HG03342 (cell line): Measurements from ENCODE around the gene STK11.
"Not testable (repeated sequence)": the region's sequence is repeated elsewhere in the genome, so short reads cannot be mapped to it uniquely, and the experiment has no call there.

ENCODE experiments used
- ATAC-seq: cut with Tn5 transposase; IDR thresholded peaks from one replicate; pipeline ENCODE4 v1.9.1; 2021; ENCODE audit warnings: mild to moderate bottlenecking, moderate library complexity; ENCODE audit not compliant: unreplicated experiment

The STK11 gene

DNA sequence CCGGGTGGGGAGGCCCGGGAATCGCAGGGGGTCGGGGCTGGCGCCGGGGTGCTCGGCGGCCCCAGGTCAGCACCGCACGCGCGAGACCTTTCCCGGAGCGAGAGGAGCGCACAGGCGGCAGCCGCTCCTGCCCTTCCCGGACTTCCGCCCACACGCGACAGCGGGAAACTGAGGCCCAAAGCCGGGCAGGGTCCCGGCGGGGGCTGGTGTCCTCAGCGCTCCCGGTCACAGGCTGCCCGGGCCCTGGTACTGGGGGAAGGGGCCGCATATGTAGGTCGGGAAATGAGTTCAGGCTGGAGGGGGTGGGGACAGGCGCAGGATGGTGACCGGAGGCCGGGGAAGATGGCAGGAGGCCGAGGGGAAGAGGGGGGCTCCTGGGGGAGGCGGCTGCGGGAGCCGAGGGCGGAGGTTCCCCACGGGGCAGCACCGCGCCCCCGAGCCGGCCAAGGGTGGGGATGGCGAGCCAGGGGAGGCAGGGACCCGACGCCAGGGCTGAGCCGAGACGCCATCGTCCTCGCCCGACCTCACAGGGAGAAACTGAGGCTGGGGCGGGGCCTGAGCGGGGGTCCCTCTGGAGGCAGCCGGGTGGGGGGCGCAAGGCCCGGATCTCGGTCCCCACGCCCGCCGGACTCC, 31.6 kb downstream of the STK11 start:
- no peak for ATAC-seq

DNA sequence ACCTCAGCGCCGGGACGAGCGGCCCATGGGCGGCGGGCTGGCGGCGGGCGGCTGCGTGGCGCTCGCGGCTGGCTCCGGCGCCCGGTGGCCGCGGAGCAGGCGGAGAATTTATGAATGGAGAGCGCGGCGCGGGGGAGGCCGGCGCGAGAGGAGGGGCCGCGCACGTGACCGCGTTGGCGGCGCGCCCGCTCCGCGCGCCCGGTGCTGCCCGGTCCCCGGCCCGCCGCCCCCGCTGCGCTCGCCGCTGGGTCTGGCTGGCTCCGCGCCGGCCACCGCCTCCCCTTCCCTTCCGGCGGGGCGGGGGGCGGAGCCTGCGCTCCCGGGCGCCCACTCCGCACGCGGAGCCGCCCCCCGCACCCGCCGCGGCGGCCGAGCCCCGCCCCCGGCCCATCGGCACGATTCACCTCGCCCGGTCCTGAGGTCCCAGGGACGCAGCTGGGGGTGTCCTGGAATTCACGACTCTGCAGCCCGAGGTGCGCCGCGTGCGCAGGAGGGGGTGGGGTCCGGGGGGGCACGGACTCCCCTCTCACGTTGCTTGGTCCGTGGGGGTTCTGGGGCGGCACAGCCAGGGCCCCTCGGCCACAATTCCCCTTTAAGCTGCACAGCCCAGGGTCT, 32.3 kb downstream of the STK11 start, which contains the start of gene CBARP:
Gene CBARP (minus strand): TSS at position 252 of the 615 bp plus-strand sequence. CDS start 1,905 bp downstream, outside the sequence.
- no peak for ATAC-seq

DNA sequence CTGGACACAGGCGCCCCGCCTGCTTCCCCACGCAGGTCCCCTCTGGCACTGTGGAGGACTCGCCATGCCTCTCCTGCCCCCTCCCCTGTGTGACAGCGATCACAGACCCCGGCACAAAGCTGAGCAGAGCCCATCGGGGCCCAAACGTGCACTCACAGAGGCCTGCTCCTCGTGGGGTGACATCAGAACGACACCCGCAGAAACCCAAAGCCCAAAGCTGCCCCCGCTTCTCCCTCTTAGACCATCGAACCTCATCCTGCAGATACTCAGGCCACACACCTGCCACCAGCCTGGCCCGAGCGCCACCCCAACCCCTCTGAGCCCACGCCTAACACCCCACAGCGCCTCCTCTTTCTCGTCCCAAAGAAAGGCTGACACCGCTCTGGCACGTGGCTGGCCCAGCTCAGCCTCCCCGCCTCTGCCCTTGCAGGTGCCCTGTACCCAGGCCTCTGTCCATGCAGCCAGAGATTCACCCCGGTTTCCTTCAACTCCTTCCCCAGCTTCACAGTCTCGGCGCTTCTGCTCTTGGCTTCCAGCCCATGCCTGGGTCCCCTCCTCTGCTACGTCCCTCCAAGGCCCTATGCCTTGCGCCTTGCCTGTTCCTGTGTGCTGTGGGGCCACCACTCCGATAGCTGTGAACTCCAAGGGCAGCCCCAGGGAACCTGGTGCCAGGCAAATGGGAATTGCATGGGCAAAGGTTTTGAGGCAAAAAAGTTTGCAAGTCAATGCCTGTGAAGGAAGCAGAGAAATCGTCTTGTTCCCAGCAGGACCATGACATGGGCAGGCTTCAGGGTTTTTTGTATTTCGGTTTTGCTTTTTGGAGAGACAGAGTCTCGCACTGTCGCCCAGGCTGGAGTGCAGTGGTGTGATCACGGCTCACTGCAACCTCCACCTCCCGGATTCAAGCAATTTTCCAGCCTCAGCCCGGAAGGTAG, 33.1 kb downstream of the STK11 start:
- ATAC-seq, result no peak

DNA sequence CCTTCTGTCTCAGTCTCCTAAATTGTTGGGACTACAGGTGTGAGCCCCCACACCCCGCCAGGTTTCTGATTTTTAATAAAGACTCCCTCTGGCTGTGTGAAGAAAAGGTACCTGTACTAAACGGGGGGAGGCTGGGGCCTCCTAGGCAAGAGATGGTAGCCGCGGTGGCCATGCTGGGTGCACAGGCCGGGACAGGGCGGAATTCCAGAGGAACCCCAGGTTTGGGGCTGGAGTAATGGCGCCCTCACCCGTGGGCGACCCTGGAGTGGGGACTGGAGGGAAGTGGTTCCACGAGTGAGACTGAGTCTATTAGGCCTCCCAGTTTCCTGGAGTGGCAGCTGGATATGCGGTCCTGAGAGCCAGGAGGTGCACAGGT, 33.8 kb downstream of the STK11 start:
- no peak for ATAC-seq

DNA sequence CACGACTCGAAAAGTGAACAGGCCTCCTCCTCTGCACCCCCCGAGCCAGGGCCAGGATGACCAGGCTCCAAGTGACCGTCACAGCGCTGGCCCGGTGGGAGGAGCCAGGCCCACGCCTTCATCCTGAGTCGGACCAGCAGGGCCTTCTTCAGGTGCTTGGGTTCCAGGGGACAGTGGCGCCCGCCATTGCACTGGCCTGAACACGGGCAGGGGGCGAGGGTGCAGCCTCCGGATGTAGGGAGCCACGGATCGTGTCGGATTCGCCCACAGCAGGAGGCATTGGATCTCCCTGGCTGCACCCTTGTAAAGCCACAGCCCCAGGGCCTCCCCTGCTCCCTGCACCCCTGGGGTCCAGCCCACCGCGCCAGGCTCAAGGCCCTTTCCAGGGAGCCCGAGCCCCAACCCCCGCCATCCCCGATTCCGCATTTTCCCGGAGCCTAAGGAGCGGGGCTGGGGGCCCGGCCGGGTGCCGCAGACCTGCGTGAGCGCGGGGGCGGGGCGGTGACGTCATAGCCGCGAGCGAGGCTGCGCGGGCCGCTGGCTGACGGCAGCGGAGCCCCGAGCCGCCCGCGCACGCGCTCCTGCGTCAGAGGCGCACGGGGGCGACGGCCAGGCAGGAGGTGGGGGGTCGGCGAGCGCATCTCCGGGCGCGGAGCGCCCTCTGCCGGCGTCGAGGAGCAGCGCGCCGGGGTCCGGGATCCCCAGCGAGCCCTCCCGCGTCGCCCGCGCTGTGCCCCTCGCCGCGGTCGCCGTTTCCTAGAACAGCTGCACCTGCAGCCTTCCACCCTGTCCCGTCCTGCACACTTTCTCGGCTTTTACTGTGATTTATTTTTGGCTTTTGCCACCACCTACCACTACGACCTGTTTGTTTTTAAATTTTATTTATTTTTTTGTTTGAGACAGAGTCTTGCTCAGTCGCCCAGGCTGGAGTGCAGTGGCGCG, 34.5 kb downstream of the STK11 start:
- ATAC-seq, result no peak

DNA sequence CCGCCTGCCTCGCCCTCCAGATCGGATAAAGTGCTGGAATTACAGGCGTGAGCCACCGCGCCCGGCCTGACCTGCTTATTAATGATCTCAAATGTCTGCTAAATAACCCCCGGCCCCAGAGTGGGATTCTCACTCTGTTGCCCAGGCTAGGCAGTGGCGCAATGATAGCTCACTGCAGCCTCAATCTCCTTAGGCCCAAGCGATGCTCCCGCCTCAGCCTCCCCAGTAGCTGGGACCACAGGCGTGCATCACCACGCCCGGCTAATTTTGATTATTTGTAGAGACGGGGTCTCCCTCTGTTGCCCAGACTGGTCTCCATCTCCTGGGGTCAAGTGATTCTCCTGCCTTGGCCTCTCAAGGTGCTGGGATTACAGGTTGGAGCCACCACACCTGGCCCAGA, 35.3 kb downstream of the STK11 start:
- no peak for ATAC-seq

DNA sequence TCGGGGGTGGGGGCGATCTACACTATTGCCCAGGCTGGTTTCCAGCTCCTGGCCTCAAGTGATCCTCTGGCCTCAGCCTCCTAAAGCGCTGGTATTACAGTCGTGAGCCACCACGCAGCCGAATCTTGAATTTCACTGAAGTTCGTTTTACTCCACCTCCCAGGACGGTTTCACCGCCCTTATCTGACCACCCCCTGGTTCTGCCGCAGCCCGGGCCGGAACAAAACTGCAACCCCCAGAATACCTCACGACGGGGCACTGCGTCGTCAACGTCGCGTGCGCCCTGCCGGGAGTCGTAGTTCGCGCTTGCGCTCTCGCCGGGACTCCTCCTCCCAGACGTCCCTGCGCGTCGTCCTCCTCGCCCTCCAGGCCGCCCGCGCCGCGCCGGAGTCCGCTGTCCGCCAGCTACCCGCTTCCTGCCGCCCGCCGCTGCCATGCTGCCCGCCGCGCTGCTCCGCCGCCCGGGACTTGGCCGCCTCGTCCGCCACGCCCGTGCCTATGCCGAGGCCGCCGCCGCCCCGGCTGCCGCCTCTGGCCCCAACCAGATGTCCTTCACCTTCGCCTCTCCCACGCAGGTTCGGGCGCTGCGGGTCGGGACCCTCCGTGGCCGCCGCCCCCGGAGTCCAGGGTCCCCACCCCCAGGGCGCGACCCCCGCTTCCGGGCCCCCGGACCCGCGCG, 36.0 kb downstream of the STK11 start, which contains the start of gene ATP5F1D:
Gene ATP5F1D (plus strand): TSS at position 335 of the 679 bp plus-strand sequence. CDS start 100 bp downstream, at position 435.
- peak; percentile 49 for ATAC-seq

DNA sequence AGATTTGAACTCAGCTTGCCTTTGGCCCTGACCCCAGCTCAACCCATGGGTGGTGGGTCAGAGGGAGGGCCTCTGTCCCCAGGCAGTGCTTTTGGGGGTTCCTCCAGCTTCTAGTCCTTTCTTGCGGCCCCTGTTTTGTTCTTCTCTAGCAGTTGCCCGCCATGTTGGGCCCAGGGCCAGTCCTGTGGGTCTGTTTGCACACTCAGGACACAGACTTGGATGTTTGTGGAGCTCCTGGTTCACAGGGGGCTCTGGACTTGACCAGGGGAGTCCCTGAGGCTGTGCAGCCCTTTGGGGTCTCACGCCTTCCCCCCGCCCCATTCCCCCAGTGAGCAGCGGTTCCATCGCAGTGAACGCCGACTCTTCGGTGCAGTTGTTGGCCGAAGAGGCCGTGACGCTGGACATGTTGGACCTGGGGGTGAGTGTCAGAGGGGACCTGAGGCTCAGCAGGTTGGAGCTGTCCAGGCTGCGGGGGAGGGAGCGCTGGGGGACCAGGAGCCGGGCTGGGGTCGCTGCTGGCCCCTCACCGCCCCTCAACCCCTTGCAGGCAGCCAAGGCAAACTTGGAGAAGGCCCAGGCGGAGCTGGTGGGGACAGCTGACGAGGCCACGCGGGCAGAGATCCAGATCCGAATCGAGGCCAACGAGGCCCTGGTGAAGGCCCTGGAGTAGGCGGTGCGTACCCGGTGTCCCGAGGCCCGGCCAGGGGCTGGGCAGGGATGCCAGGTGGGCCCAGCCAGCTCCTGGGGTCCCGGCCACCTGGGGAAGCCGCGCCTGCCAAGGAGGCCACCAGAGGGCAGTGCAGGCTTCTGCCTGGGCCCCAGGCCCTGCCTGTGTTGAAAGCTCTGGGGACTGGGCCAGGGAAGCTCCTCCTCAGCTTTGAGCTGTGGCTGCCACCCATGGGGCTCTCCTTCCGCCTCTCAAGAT, 38.5 kb downstream of the STK11 start:
- no peak for ATAC-seq

DNA sequence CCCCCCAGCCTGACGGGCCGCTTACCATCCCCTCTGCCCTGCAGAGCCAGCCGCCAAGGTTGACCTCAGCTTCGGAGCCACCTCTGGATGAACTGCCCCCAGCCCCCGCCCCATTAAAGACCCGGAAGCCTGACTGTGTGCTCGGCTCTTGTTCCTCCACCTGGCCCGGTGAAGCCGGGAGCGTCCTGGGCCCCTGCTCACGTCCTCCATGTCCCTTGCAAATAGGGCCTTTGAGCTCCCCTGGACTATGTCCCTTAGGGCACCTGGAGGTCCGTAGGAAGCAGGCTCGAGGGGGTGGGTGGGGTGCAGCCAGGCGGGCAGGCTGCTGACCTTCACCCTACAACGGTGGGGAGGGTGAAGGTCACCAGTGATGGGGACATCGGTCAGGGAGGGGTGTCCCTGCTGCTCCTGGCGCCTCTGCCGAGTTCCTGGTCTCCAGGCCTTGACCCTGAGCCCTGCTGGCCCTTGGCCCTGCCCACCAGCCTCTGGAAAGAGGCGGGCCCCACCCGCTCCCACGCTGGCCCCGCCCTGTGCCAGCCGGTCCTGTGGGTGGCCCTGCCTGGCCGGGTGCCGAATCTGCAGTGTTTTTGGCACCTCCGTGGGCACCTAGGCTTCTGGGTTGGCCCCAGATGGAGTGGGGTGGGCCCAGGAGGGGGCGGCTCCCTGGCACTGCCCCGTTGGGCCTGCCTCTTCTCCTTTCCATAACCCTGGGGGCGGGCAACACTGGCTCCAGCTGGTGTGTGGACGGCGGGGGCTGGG, 39.3 kb downstream of the STK11 start:
- no peak for ATAC-seq

DNA sequence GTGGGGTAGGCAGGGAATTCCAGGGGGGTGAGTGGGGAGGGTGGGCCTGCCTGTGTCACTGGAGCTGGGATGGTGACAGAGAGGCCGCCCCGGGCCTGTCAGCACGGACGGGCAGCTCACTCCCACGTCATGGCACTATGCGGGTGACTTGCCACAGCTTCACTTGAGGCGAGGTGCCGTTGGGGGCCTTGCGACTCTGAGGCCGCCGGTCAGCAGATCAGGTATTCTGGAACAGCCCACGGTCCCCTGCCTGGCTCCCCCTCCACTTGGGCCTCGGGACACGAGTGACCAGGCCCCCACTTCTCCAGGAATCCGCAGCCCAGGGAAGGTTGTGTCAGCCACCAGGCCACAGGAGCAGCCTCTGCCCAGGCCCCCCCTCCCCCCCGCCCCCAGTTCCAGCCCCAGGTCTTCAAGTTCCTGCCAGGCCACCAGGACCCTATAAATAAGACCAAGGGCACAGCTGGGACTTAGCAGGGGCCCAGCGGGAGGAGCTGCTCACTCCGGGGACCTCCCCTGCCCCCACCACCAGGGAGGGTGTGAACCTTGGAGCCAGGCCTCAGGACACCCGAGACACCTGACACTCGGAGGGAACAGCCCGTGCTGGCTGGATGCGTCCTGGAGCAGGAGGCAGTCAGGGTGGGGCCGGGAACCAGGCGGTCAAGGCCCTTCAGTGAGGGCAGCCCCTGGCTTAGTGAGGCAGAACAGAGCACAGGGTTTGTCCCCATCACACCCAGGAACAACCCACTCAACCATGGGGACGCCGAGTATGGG, 40.1 kb downstream of the STK11 start:
- ATAC-seq, result no peak

DNA sequence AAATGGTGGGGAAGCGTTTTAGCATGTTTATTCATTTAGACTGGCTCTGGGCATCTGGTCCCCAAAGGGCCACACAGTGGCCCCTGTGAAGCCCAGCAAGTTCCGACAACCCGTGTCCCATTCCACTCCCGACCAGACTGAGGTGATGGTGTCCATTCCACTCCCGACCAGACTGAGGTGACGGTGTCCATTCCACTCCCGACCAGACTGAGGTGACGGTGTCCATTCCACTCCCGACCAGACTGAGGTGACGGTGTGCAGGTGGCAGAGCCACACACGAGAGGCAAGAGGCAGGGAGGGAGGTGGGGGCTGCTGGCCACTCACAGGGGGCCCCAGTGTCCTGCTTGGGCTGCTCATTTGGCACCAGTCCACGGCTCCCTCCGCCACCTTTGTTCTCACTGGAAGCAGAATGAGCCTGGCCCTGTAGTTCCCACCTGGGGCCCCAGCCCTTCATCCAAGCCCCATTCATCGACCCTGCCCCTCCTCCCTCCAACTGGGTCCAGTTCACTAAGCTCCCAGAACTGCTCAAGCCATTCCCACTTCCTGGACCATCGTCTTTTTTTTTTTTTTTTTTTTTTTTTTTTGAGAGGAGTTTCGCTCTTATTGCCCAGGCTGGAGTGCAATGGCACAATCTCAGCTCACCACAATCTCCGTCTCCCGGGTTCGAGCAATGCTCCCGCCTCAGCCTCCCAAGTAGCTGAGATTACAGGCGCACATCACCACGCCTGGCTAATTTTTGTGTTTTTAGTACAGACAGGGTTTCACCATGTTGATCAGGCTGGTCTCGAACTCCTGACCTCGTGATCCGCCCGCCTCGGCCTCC, 40.9 kb downstream of the STK11 start:
- ATAC-seq, result not testable (repeated sequence)

DNA sequence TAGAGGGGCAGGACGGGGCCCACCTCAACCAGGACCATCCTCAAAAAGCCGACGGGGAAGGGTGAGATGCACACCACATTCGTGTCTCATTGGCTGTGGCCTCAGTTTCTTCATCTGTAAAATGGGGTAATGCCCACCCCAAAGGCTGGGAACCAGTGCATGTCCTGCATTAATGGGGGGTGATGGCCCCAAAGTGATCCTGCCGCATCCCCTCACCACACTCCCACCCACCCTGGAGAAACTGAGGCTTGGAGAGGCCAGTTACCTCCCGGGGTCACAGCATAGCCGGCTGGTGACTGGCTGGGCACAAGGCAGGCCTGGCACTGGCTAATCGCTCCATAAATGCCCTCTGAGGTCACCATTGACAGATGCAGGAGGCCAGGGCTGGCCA, 42.2 kb downstream of the STK11 start:
- no peak for ATAC-seq

DNA sequence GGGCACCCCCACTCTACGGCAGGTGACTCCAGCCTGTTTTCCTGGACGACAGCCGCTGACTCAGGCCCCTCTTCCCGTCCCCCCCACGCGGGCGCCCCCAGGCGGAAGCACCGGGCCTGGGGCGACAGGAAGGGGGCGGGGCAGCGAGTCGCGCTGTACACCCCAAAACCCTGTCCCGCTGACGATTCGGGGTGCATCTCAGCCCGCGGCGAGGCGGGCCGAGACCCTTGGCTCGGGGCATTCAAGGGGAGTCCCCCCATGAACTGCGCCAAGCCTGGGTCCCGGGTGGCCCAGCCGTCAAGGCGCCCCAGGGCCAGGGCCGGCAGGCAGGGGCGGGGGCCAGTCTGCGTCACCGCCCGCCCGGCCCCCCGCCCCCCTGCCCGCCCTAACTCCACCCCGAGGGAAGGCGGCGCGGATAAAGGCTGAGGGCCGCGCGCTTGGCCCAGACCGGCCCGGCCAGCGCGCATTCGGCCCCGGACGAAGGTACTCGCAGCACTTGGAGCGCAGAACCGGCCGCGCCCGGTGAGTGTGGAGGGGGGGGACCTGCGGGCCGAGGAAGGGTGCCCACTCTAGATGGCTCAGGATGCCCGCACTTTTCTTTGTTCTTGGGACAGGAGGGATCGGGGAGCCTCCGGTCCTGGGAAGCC, 42.7 kb downstream of the STK11 start, which contains the start of gene MIDN:
Gene MIDN (plus strand): TSS at position 445 of the 647 bp plus-strand sequence. CDS start 1,714 bp downstream, outside the sequence.
- ATAC-seq, result peak; percentile 12

DNA sequence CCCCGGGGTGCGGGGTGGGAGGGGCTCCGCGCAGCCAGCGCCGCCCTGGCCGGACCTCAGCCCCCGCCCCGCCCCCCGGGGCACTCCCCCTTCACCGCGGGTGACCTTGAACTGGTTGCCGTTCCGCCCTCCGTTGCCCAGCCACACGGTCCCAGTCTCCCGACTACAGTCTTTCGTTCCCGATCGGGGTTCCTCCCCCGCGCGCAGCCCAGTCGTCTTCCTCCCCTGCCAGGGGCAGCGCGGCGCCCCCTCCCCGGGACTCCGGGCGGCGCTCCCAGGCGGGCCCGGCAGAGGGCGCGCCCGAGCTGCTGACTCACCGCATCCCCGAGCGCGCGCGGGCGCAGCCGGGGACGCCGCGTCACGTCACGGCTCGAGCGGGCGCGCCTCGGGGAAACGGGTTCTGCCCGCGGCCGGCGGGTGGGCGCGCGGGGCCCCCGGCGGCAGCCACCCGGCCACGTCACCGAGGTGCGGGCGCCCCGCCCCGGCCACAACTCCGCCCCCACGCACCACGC, 43.3 kb downstream of the STK11 start:
- ATAC-seq, result peak; percentile 26

DNA sequence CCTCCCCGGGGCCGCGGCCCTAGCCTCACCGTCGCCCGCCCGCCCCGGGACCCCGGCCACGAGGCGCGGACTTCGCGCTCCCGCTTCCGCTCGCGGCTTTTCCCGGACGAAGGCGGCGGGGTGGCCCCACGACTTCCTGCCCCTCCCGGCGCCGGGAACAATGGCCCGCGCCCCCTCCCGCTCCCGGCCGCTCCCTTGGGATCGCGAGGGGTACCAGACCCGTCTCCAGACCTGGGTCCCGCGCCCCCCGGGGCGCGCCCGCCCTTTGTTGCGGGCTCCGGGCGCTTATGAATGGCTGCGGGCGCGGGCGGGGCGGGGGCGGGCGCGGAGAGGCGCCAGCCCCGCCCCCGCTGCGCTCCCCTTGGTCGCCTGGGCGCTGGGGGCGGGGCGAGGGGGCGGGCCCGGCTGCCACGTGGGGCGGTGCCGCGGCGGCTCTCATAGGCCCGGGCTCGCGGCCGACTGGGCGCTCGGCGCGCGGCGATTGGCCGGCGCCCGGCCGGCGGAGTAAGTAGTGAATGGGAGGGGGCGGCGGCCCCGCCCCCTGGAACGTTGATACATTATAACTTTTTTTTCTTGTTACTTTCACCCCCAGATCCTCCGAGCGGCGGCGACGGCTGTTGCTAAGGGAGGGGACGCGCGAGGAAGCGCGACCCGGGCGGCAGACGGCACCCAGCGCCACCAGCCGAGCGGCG, 43.9 kb downstream of the STK11 start:
- ATAC-seq, result peak; percentile 45
